Stimulated activated CD8-positive, alpha-beta memory T cell treated with anti-CD3 and anti-CD28 coated beads, Interleukin-2, amount 100 ng/mL, for 48 hours (primary cell): ENCODE measurements around the gene GJA4.
"Not testable (repeated sequence)": the region's sequence is repeated elsewhere in the genome, so short reads cannot be mapped to it uniquely, and the experiment has no call there.

Source experiments
- DNase-seq, 2 donors: peaks; one replicate each; pipeline ENCODE4 v3.0.0-alpha.2; 2020; ENCODE audit warnings: low read depth in 2 of 2

Gene GJA4

GRCh38 chr1:34790985-34791384 is 1.8 kb upstream of the GJA4 start:
- DNase-seq: no peak

GRCh38 chr1:34792424-34792823 is 375 bp upstream of the GJA4 start:
- no peak for DNase-seq

GRCh38 chr1:34794001-34794789 is 1.4 kb downstream of the GJA4 start:
- DNase-seq: no peak

GRCh38 chr1:34794790-34795180 is 2.0 kb downstream of the GJA4 start:
- DNase-seq: no peak

- DNase-seq: no peak
These were observed 3.1 kb downstream of the GJA4 start for GRCh38 chr1:34795916-34796315.

GRCh38 chr1:34796990-34797389 is 4.2 kb downstream of the GJA4 start:
- DNase-seq: no peak

GRCh38 chr1:34800214-34800613 is 7.4 kb downstream of the GJA4 start:
- no peak for DNase-seq

- DNase-seq: no peak
These were observed 11.0 kb downstream of the GJA4 start for GRCh38 chr1:34803770-34804169.

- DNase-seq: no peak
These were observed 13.6 kb downstream of the GJA4 start for GRCh38 chr1:34806396-34806795.

- DNase-seq: no peak
These were observed 15.4 kb downstream of the GJA4 start for GRCh38 chr1:34808051-34808810.

- DNase-seq: not testable (repeated sequence)
These were observed 18.0 kb downstream of the GJA4 start for GRCh38 chr1:34810781-34811180.

GRCh38 chr1:34816332-34816731 is 23.5 kb downstream of the GJA4 start:
- no peak for DNase-seq

- DNase-seq: no peak
These were observed 24.0 kb downstream of the GJA4 start for GRCh38 chr1:34816778-34817177.

GRCh38 chr1:34818862-34819261 is 26.1 kb downstream of the GJA4 start:
- not testable (repeated sequence) for DNase-seq

- no peak for DNase-seq
These were observed 29.4 kb downstream of the GJA4 start for GRCh38 chr1:34822202-34822601.

GRCh38 chr1:34824817-34825454 is 32.1 kb downstream of the GJA4 start:
- no peak for DNase-seq

GRCh38 chr1:34825455-34826091 is 32.8 kb downstream of the GJA4 start:
- DNase-seq: no peak

GRCh38 chr1:34827341-34827941 is 34.6 kb downstream of the GJA4 start:
- no peak for DNase-seq

- DNase-seq: no peak
These were observed 35.8 kb downstream of the GJA4 start for GRCh38 chr1:34828611-34829010.

GRCh38 chr1:34829250-34829649 is 36.5 kb downstream of the GJA4 start:
- no peak for DNase-seq

- DNase-seq: no peak
These were observed 39.0 kb downstream of the GJA4 start for GRCh38 chr1:34831721-34832246.

- no peak for DNase-seq
These were observed 40.9 kb downstream of the GJA4 start for GRCh38 chr1:34833711-34834110.
